Hematopoietic multipotent progenitor cell (in vitro differentiated cells): ENCODE data around the gene LILRB2. TPM values are rescaled to one million over a fixed set of nuclear protein-coding genes. Genes with fewer than 3 reads are reported as not detected.
"Not testable (repeated sequence)": the region's sequence is repeated elsewhere in the genome, so short reads cannot be mapped to it uniquely, and the experiment has no call there.

Experiments used
- DNase-seq, 3 donors: peaks; one replicate each; pipeline ENCODE4 v3.0.0-alpha.2; 2011 to 2015; ENCODE audit warnings: low read depth in 2 of 3, low spot score in 2 of 3
- total RNA-seq: library from RNA; depleted of rRNA; stranded (reverse); fragments of >200 nt; gene quantifications from one replicate; pipeline ENCODE4 v1.2.3, GENCODE V29; 2012

Gene LILRB2
- total RNA-seq = 3.8 TPM

GRCh38 chr19:54281007-54281728, at the start of gene LILRB2:
Gene LILRB2 (minus strand): TSS chr19:54281110. CDS start chr19:54280496, 614 bp downstream.
- peak in 2 of 3 donors; percentile 53 to 76 for DNase-seq

GRCh38 chr19:54329476-54330165, 48.7 kb upstream of the LILRB2 start:
- no peak for DNase-seq

GRCh38 chr19:54328781-54329180, 47.9 kb upstream of the LILRB2 start:
- DNase-seq = not testable (repeated sequence)

GRCh38 chr19:54325631-54326030, 44.7 kb upstream of the LILRB2 start:
- DNase-seq = no peak

- peak in 2 of 3 donors; percentile 47 to 75 for DNase-seq
Measured at GRCh38 chr19:54325194-54325621, 44.3 kb upstream of the LILRB2 start.

GRCh38 chr19:54324071-54324470, 43.2 kb upstream of the LILRB2 start:
- DNase-seq = no peak

- not testable (repeated sequence) for DNase-seq
Measured at GRCh38 chr19:54322934-54323333, 42.0 kb upstream of the LILRB2 start.

- DNase-seq = not testable (repeated sequence)
Measured at GRCh38 chr19:54322295-54322694, 41.4 kb upstream of the LILRB2 start.

GRCh38 chr19:54319892-54320670, 39.2 kb upstream of the LILRB2 start:
- DNase-seq = no peak

- DNase-seq = peak in 1 of 3 donors; percentile 43
Measured at GRCh38 chr19:54319049-54319448, 38.1 kb upstream of the LILRB2 start.

- no peak for DNase-seq
Measured at GRCh38 chr19:54317965-54318240, 37.0 kb upstream of the LILRB2 start.

GRCh38 chr19:54317108-54317964, 36.4 kb upstream of the LILRB2 start:
- DNase-seq = no peak

GRCh38 chr19:54316746-54317107, 35.8 kb upstream of the LILRB2 start:
- DNase-seq = no peak

GRCh38 chr19:54315956-54316355, 35.0 kb upstream of the LILRB2 start:
- no peak for DNase-seq

GRCh38 chr19:54312436-54313377, 31.8 kb upstream of the LILRB2 start, which contains the start of gene LILRA5:
Gene LILRA5 (minus strand): TSS chr19:54313166. CDS start chr19:54313019, 147 bp downstream.
- DNase-seq = peak in 1 of 3 donors; percentile 76

- DNase-seq = no peak
Measured at GRCh38 chr19:54312011-54312410, 31.1 kb upstream of the LILRB2 start.

GRCh38 chr19:54311486-54311885, 30.6 kb upstream of the LILRB2 start:
- DNase-seq = no peak

GRCh38 chr19:54310543-54310942, 29.6 kb upstream of the LILRB2 start:
- DNase-seq = no peak

- no peak for DNase-seq
Measured at GRCh38 chr19:54309811-54310210, 28.9 kb upstream of the LILRB2 start.
